Sigmoid colon (tissue), 4 donors: ENCODE data around the gene TSPAN9.

ENCODE experiments used
- CTCF ChIP-seq, 4 experiments: fragments of 450-650 bp in 3 of 4; fragments of 200-600 bp in 1 of 4; IDR thresholded peaks; one replicate each; pipeline ENCODE4 v1.5.1; 2016 to 2019; ENCODE audit warnings: antibody characterized with exemption in 4 of 4, mild to moderate bottlenecking in 3 of 4, moderate library complexity in 2 of 4
- POLR2A ChIP-seq, 2 donors: fragments of 450-650 bp; IDR thresholded peaks; one replicate each; pipeline ENCODE4 v1.6.1; 2016; ENCODE audit warnings: antibody characterized with exemption in 2 of 2, mild to moderate bottlenecking in 2 of 2, moderate library complexity in 2 of 2
- POLR2AphosphoS5 ChIP-seq, 4 donors: sonication (generic); formaldehyde crosslinking; IDR thresholded peaks; one replicate each; pipeline ENCODE4 v1.6.1; 2017; ENCODE audit warnings: antibody characterized with exemption in 4 of 4

DNA sequence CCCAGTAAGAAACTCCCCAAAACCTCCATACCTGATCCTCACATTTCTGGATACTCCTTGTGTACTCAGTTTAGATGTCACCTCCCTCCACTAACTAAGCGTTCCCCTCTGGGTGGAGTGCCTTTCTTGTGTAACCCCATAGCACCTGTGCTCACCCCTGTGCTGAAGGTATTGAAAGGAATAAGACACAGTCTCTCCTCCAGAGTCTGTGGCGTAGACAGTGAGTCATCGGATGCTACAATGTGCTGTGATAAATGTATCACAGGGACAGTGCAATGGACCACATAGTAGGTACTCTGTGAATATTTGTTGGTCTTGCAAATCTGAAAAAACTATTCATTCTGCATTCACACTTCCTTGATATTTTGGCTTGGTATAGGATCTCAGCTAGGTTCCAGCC is 30.8 kb downstream of the TSPAN9 start:
- TF ChIP-seq CTCF (IDR thresholded peaks at IDR 0.05): no peak
- no peak for TF ChIP-seq POLR2AphosphoS5 (IDR thresholded peaks at IDR 0.05)
- TF ChIP-seq POLR2A (IDR thresholded peaks at IDR 0.05): no peak
